Measurements from ENCODE around the gene PTPDC1.

PTPDC1 gene

GRCh38 chr9:94142353-94142752, 58.1 kb downstream of the PTPDC1 start:
- no peak for DNase-seq

- no peak for DNase-seq
Measured at GRCh38 chr9:94144394-94144793, 60.1 kb downstream of the PTPDC1 start.

- no peak for DNase-seq
Measured at GRCh38 chr9:94145640-94146039, 61.4 kb downstream of the PTPDC1 start.

GRCh38 chr9:94147776-94148175, 63.5 kb downstream of the PTPDC1 start:
- no peak for DNase-seq

- DNase-seq: no peak
Measured at GRCh38 chr9:94148419-94148818, 64.2 kb downstream of the PTPDC1 start.

GRCh38 chr9:94149696-94150095, 65.4 kb downstream of the PTPDC1 start:
- no peak for DNase-seq

- no peak for DNase-seq
Measured at GRCh38 chr9:94150279-94150828, 66.1 kb downstream of the PTPDC1 start.

- no peak for DNase-seq
Measured at GRCh38 chr9:94150890-94151650, 66.8 kb downstream of the PTPDC1 start.

GRCh38 chr9:94153905-94154304, 69.6 kb downstream of the PTPDC1 start:
- no peak for DNase-seq

GRCh38 chr9:94156348-94157049, 72.2 kb downstream of the PTPDC1 start:
- no peak for DNase-seq

GRCh38 chr9:94157050-94157801, 73.0 kb downstream of the PTPDC1 start:
- no peak for DNase-seq

Data from activated naive CD4-positive, alpha-beta T cell (primary cell).